HUDEP-2 (cell line): ENCODE data around the gene CHAD.
A peak's percentile ranks its signal among the peaks of the same experiment; 100 is the strongest.

Source experiments
- DNase-seq, 76 experiments: peaks; one replicate each; lab custom pipeline; 2025; ENCODE audit not compliant: unreplicated experiment in 76 of 76; lab: John Stamatoyannopoulos, UW

CHAD gene

DNA sequence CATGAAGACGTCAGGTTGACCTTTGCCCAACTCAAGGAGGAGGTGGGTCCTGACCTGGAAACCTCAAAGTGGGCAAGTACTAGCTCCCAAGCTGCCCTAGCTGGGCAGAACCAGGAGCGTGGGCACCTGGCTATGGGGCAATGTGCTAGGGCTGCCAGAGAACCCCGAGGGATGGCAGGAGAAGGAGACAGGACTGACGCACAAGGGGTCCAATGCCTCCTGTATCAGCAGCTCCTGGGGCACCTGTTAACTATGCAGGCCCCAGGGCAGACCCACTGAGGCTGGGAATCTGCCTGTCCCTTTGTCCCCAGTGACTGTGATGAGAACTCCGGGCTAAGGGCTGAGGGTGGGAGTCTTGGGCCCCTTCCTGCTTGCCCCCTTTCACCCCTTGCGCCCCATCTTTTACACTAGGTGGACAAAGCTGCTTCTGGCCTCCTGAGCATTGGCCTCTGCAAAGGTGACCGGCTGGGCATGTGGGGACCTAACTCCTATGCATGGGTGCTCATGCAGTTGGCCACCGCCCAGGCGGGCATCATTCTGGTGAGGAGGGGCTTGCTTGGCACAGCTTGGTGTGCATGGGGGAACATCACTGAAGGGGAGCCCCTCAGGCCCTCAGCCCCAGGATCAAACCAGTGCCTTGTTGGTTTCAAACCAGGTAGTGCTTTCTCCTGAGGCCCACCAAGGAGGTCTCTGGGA is 7.7 kb downstream of the CHAD start:
- DNase-seq, result no peak

DNA sequence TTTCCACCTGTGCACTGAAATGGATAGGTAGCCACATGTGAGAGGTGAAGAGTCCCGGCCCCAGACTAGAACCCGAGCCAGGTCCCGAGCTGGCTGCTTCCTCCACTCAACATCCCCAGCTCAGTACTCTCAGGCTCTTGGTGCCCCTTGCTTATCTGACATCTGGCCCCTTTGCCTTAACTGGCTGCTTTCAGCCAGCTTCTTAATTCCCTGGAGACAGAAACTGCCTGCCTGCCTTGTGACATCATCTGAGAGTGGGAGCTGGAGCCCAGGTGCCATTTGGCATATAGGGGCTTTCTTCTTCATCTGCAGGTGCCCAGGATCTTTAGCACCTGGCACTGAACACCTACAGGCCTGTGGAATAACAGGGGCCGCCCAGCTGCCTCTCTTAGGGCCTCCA is 8.9 kb downstream of the CHAD start:
- DNase-seq, result no peak

DNA sequence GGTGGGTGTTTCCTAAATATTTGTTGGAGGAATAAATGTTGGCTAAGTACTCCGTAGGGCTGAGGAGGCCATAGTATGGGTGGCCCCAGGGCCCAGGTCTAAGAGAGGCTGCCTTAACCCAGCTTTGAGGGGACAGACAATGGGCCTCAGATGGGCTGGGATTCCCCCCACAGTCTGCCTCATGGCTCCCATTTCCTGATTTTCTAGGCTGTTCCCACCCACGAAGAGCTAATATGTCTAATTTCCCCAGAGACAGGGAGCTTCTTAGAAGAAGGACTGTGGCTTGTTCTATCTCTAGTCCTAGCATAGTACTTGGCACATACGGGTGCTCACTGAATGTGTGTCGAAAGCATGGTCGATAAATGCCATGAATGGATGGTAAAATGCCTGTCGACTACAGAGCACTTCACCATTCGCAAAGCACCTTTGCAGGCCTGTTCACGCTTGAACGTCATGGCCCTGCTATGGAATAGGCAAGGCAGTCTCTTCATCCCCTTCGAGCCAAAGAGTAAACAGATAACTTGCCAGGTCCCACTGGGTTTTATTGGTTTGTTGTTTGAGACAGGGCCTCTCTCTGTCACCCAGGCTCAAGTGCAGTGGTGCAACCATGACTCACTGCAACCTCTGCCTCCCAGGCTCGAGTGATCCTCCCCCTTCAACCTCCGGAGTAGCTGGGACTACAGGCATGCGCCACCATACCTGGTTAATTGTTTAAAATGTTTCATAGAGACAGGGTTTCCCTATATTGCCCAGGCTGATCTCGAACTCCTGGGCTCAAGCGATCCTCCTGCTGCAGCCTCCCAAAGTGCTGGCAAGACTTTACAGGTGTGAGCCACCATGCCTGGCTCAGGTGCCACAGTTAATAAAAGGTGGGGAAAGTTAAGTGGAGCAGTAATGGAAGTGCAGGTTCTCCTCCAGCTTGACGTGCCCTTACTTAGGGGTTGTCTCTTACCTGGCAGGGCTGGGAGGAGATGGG is 9.7 kb downstream of the CHAD start:
- no peak for DNase-seq

DNA sequence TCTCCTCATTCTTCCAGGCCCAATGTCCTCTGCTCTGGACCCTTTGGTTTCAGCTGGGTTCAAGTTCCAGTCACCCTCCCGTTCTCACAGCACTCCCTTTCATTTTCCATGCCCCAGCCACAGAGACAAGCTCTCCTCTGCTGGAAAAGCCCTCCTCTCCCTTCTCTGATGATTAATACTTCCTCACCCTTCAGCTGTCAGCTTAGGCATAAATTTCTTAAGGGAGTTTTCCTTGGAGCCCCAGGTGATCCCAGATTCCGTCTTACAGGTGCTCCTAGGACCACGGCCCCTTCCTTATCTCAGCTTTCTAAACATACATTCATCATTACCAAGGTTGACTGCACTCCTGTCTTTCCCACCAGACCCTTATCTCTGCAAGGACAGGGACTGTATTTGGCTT is 10.4 kb downstream of the CHAD start:
- no peak for DNase-seq

DNA sequence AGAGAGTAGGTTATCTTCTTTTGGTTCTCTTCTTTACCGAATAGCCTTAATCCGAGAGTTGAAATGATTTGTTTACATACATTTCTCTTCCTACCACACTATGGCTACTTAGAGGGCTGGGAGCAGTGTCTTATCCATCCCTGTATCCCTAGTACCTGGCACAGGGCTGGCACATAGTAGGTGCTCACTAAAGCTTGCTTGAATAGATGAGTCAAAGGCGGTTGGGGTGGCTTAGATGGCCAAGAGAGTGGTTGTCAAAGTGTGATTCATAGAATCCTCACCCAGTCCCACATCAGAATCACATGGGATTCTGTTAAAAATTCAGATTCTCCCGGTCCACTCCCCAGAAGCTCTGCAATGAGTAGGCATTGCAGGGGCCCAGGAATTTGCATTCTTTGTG is 11.1 kb downstream of the CHAD start:
- DNase-seq, result no peak

DNA sequence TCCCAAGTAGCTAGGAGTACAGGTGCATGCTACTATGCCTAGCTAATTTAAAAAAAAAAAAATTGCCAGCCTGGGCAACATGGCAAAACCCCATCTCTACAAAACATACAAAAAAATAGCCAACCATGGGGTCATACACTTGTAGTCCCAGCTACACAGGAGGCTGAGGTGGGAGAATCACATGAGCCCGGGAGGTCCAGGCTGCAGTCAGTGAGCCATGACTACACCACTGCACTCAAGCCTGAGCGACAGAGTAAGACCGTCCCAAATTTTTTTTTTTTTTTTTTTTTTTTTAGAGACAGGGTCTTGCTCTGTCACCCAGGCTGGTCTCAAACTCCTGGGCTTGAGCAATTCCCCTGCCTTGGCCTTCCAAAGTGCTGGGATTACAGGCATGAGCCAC is 14.8 kb downstream of the CHAD start:
- no peak for DNase-seq

DNA sequence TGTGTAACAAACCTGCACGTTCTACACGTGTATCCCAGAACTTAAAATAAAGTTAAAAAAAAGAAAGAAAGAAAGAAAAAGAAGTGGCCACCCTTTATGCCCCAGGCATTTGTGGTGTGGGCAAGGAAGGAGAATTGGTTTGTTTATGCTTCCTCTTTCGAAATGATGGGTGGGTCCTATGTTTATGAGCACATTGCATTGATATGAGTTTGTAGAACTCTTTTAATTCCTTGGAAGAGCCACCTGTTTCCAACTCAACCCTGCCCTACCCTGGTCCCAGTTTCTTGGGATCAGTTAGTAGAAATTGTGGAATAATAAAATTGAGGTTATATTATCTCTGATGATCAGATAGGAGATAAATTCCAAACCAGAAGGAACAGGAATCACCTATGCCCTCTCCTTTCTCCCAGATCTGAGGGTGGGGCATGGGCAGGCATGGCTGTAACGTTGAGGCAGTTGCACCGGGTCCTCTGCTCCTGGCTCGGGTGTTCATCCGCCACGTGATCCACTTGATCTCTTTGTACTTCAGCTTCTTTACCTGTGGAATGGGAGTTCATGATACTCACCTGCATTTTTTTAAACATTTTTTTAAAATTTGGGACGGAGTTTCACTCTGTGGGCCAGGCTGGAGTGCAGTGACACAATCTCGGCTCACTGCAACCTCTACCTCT is 15.9 kb downstream of the CHAD start:
- DNase-seq, result no peak

DNA sequence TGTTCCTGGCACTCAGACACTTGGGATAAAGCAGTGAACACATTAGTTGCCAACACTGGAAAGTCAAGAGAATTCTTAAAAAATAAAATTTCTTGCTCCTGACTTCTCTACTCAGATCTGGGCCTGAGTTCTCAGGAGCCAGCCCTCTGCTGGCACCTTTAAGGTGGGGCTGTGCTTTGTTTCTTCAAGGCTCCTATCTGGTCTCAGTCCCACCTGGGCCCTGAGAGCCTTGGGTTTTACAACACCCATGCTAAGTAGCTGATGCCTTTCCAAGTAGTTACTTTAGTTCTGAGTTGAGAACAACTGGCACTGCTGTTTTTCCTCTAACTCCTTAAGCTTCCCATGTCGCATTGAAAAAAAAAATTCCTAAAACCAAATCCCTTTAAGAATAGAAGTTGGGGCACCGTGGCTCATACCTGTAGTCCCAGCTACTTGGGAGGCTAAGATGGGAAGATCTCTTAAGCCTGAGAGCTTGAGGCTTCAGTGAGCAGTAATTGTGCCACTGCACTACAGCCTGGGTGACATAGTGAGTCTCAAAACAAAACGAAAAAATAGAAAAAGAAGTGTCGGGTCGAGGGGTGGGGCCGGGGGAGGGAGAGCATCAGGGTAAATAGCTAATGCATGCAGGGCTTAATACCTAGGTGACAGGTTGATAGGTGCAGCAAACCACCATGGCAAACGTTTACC is 16.6 kb downstream of the CHAD start:
- DNase-seq, result no peak

DNA sequence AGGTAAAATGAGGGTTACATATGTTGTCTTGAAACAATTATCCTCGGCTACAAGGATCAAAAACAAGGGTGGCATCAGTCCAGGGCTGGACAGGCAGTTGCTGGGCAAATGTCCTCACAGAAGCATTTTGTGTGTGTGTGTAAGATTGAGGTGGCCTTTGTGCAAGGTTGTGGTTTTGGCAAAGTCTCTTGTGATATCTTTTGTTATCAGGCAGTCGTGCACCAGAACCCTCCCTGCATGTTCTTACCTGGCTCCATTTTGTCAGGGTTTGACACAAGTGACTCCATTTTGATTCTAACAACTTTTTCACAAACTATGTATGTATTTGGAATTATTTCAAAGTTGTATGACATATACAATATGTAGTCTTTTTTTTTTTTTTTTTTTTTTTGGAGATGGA is 20.0 kb downstream of the CHAD start:
- peak in 8 of 76 experiments; percentile 3 to 41 (median 18) for DNase-seq

DNA sequence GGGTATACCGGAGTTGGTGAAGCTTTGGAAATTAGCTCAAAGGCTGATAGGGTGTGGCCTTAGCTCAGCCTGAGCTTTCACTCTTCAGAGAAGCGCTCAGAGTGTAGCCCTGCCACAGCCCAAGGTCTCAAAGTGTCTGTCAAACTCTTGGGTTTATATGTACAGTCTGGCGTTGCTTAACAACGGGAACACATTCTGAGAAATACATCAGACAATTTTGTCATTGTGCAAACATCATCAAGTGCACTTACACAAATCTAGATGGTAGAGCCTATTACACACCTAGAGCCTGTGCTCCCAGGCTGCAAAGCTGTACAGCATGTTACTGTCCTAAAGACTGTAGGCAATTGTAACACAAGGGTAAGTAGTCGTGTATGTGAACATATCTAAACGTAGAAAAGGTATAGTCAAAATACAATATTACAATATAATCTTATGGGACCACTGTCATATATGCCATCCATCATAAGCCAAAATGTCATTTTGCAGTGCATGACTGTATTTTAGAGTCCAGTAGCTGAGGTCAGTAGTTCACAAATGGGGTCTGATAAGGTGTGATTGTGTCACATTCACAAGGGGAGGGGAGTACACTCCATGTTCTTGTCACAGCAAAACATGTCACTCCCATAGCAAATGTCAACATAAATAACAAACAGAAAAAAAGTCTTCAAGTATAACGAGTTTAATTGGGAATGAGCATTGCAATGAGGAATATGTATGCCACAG is 20.6 kb downstream of the CHAD start:
- DNase-seq, result no peak

DNA sequence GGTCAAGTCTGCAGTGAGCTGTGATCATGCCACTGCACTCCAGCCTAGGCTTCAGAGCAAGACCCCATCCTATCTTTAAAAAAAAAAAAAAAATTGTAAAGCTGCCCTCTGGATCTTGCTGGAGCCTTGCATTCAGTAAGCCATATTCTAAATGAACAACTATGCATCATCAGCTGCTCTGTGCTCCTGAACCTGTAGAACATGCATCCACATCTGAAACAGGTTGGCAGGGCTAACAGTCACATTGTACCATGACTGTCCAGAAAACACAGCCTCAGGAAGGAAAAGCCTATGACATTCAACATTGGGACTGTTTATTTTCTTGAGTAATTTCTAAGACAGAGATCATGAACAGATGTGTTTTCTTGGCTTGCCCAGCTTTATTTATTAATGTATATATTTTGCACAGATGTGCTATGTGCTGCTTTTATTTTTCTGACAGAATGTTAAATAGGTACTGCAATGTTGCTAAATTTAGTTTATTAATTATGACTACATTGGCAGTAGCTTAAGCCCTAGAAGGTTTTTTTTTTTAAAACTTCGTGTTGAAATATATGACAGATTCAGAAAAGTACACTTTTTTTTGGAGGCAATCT is 22.9 kb downstream of the CHAD start:
- DNase-seq, result no peak

DNA sequence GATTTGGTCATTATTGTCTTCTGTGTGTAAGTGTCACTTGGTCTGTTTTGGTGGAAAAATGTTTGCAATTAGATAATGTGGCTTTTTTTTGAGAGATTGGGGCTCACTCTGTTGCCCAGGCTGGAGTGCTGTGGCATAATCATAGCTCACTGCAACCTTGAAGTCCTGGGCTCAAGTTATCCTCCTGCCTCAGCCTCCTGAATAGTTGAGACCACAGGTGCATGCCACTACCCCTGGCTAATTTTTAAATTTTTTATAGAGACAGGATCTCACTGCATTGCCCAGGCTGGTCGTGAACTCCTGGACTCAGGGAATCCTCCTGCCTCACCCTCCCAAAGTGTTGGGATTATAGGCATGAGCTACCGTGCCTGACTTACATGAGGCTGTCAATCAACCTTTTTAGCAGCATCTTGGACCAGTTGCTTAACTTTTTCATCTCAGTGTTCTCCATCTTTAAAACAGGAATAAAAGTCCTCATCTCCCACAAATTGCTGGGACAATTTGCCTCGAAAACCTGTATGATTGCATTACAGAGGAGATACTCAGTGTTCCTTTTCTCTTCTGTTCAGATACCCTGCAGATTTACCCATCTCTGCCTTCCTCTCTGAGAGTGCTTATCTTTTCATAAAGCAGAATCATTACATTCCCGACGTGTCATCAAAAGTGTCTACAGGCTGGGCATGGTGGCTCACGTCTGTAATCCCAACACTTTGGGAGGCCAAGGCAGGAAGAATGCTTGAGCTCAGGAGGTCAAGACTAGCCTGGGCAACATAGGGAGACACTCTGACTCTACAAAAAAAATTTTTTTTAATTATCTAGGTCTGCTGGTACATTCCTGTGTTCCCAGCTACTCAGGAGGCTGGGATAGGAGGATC is 23.6 kb downstream of the CHAD start:
- no peak for DNase-seq

DNA sequence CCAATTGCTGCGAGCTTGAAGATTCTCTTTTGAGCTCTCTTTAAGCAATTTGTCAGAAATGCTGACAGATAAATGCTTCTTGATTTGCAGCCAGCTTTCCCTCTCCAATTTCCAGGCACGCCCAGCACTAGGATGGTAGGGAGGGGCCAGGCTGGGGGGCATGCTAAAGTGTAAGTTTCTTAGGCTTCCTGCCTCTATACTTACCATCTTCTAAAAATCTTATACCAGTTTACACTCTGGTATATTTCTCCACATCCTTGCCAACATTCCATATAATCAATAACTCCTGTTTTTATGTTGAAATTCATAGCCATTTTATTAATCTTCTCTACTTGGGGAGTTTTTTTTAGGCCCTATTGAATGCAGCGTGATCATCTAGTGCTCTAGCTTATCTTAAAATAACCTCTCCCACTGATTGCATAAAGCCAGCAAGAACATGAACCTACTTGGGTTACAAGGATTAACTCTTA is 25.1 kb downstream of the CHAD start:
- no peak for DNase-seq

DNA sequence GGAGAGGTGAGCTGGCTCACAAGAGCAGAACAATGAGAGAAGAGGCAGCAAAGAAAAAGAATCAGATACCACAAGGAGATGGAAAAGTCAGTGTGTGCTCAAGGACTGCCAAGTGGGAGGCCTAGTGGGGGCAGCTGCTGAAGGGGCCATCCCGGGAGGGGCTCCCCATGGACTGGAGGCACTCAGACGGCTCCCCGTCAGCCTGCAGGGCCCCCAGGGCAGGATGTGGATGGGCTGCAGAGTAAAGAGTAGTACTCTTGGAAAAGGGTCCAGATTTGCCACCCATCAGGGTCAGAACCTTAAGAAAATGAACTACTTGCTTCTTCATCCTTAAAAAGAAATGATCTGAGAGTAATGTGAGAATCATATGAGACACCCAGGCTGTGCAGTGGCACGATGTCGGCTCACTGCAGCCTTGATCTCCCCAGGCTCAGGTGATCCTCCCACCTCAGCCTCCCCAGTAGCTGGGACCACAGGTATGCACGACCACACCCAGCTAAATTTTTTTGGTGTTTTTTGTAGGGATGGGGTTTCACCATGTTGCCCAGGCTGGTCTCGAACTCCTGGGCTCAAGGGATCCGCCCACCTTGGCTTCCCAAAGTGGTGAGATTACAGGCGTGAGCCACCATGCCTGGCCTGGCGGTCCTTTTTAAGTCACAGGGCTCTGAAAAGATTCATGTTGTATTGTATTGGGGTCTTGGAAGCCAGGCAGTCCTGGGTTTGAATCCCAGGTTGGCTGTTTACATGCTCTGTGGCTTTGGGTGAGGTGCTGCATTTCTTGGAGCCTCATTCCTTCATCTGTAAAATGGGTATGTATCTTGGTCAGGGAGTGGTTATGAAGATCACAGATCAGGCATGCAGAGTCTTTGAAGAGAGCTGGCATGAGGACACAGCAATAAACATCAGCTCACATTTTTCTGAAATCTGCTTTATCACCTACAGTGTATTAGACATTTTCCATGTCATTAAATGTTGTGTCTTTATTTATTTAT is 27.5 kb downstream of the CHAD start:
- DNase-seq, result no peak

DNA sequence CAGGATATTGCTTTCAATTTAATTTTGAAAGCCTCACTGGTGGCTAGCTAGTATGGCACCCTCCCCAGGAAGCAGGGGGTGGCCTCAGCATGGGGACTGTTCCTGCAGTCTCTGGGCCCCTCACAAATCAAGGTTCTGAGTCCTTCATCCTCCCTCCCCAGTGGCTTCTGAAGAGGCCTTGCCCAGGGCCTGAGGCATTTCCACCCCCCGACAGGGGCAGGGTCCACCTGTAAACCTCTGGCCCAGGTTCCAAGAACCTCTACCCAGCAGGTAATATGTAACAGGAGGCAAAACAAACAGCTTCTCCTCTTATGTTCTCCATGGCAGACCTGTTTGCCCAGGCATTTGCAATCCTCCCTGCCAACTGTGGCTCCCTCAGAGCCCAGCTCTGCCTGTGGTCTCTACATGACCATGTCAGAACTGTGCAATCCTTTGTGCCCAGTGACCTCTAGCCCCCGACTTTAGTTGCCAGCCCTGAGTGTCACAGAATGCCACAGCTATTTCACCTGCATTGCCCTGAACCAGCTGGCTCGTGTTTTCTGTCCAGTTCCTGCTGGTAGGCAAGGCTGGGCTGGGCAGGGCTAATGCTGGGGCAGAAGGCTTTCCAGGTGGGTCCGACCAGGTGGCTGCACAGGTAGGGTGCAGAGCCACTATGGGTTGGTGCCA is 28.4 kb downstream of the CHAD start:
- DNase-seq, result no peak

DNA sequence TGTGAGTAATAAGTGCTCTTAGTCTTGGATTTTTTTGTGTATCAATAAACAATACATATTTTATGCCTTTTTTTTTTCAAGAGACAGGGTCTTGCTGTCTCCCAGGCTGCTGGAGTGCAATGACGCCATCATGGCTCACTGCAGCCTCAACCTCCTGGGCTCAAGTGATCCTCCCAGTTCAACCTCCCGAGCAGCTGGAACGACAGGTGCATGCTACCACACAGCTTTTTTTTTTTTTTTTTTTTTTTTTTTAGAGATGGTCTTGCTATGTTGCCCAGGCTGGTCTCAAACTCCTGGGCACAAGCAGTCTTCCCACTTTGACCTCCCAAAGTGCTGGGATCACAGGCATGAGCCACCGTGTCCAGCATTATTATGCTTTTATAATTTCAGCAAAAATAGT is 29.7 kb downstream of the CHAD start:
- DNase-seq, result no peak

DNA sequence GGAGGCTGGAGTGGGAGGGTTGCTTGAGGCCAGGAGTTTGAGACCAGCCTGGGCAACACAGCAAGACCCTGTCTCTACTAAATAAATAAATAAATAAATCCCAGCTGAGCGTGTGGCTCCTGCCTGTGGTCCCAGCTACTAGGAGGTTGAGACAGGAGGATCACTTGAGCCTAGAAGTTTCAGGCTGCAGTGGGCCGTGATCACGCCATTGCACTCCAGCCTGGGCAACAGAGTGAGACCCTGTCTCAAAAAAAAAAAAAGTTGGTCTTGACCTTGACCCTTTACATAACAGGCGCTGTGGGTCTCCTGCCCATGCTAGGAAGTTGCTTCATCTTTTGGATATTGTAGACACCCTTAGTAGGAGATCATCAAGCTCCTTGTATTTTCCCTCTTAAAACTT is 31.3 kb downstream of the CHAD start:
- DNase-seq, result no peak
